Breast epithelium (tissue), 3 donors: Measurements from ENCODE around the gene OR7A5.

Source experiments
- POLR2A ChIP-seq: fragments of 450-650 bp; IDR thresholded peaks from one replicate; pipeline ENCODE4 v1.6.1; 2016; ENCODE audit warnings: antibody characterized with exemption, mild to moderate bottlenecking, moderate library complexity
- POLR2AphosphoS5 ChIP-seq, 3 donors: sonication (generic); formaldehyde crosslinking; IDR thresholded peaks; one replicate each; pipeline ENCODE4 v1.6.1; 2017; ENCODE audit warnings: antibody characterized with exemption in 3 of 3
- TF ChIP-seq, protein P1 (sequence below), 3 donors: fragments of 450-650 bp; IDR thresholded peaks; one replicate each; pipeline ENCODE4 v1.5.1; 2016 to 2017; ENCODE audit warnings: antibody characterized with exemption in 3 of 3, mild to moderate bottlenecking in 3 of 3, moderate library complexity in 3 of 3

DNA sequence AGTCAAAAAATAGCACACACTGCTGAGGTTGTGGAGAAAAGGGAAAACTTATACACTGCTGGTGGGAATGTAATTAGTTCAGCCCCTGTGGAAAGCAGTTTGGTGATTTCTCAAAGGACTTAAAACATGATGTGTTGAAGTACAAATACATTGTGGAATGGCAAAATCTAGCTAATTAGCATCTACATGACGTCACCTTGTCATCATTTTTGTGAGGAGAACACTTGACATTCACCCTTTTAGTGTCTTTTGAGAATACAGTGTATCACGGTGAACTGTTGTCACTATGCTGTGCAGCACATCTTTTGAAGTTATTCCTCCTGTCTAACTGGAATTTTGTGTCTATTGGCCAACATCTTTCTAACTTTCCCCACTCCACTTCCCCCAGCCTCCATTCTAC is 8.2 kb upstream of the OR7A5 start:
- TF ChIP-seq POLR2AphosphoS5 (IDR thresholded peaks at IDR 0.05) (no peak), POLR2A (no peak)
- TF ChIP-seq, protein P1, sequence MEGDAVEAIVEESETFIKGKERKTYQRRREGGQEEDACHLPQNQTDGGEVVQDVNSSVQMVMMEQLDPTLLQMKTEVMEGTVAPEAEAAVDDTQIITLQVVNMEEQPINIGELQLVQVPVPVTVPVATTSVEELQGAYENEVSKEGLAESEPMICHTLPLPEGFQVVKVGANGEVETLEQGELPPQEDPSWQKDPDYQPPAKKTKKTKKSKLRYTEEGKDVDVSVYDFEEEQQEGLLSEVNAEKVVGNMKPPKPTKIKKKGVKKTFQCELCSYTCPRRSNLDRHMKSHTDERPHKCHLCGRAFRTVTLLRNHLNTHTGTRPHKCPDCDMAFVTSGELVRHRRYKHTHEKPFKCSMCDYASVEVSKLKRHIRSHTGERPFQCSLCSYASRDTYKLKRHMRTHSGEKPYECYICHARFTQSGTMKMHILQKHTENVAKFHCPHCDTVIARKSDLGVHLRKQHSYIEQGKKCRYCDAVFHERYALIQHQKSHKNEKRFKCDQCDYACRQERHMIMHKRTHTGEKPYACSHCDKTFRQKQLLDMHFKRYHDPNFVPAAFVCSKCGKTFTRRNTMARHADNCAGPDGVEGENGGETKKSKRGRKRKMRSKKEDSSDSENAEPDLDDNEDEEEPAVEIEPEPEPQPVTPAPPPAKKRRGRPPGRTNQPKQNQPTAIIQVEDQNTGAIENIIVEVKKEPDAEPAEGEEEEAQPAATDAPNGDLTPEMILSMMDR (IDR thresholded peaks at IDR 0.05) = no peak
